ES-I3 (cell line): ENCODE results near the gene AP1S2.
"Not testable (repeated sequence)": the region's sequence is repeated elsewhere in the genome, so short reads cannot be mapped to it uniquely, and the experiment has no call there.

ENCODE experiments used
- H3K36me3 ChIP-seq: 2 replicates; pipeline ENCODE4 v1.6.1; 2013; ENCODE audit warnings: mild to moderate bottlenecking, low read length, control low read depth, moderate library complexity; ENCODE audit not compliant: insufficient read depth
- H3K4me1 ChIP-seq: 2 replicates; pipeline ENCODE4 v1.6.1; 2013; ENCODE audit warnings: mild to moderate bottlenecking, control low read depth, low read length; ENCODE audit not compliant: insufficient read depth
- H3K9ac ChIP-seq: 2 replicates; pipeline ENCODE4 v1.6.1; 2013; ENCODE audit warnings: low read depth, mild to moderate bottlenecking, low read length, moderate library complexity
- H3K9me3 ChIP-seq: 2 replicates; pipeline ENCODE4 v1.6.1; 2013; ENCODE audit warnings: mild to moderate bottlenecking, low read length, moderate library complexity; ENCODE audit not compliant: control insufficient read depth, insufficient read depth

The AP1S2 gene

GRCh38 chrX:15854712-15855567 is at the start of gene AP1S2:
Gene AP1S2, minus strand, starts transcription at chrX:15854813. Its CDS starts 2,289 bp downstream, at chrX:15852524.
- Histone ChIP-seq H3K4me1 (peaks cover 9% of the 10 kb centered on the region; the same call in 1 of the 2 replicates), H3K9ac (peak within 1 kb of the TSS; percentile 95), H3K36me3 (no peaks in the 10 kb centered on the region; the same call in 1 of the 2 replicates), H3K9me3 (no peaks in the 10 kb centered on the region)

- Histone ChIP-seq H3K9ac (no peak overlapping the region), H3K36me3 (no peaks in the 10 kb centered on the region), H3K9me3 (peaks cover 3% of the 10 kb centered on the region; the same call in 1 of the 2 replicates), H3K4me1 (peaks cover 7% of the 10 kb centered on the region)
These were observed 48.6 kb upstream of the AP1S2 start for GRCh38 chrX:15903186-15903681.

GRCh38 chrX:15895334-15895733 is 40.7 kb upstream of the AP1S2 start:
- H3K9ac ChIP-seq = no peak overlapping the region

GRCh38 chrX:15894724-15895123 is 40.1 kb upstream of the AP1S2 start:
- Histone ChIP-seq H3K9ac (no peak overlapping the region), H3K4me1 (peaks cover 24% of the 10 kb centered on the region)

More at GRCh38 chrX:15895334-15895733, 40.7 kb upstream of the AP1S2 start:
- H3K9me3 ChIP-seq = peaks cover 7% of the 10 kb centered on the region; the same call in 1 of the 2 replicates
- peaks cover 24% of the 10 kb centered on the region for H3K4me1 ChIP-seq
- no peaks in the 10 kb centered on the region for H3K36me3 ChIP-seq

GRCh38 chrX:15890463-15890862 is 35.9 kb upstream of the AP1S2 start:
- Histone ChIP-seq H3K9me3 (0 out of 2 replicates have a peak, but pooled peaks cover 3% of the 10 kb centered on the region), H3K9ac (no peak overlapping the region), H3K4me1 (peaks cover 21% of the 10 kb centered on the region), H3K36me3 (no peaks in the 10 kb centered on the region)

More at GRCh38 chrX:15894724-15895123, 40.1 kb upstream of the AP1S2 start:
- H3K9me3 ChIP-seq = 0 out of 2 replicates have a peak, but pooled peaks cover 4% of the 10 kb centered on the region
- no peaks in the 10 kb centered on the region for H3K36me3 ChIP-seq

- no peak overlapping the region for H3K9ac ChIP-seq
- H3K4me1 ChIP-seq = peaks cover 13% of the 10 kb centered on the region
- H3K9me3 ChIP-seq = no peaks in the 10 kb centered on the region
- H3K36me3 ChIP-seq = no peaks in the 10 kb centered on the region
These were observed 33.4 kb upstream of the AP1S2 start for GRCh38 chrX:15888062-15888461.

- Histone ChIP-seq H3K36me3 (no peaks in the 10 kb centered on the region), H3K9me3 (no peaks in the 10 kb centered on the region; the same call in none of the 2 replicates), H3K9ac (no peak overlapping the region), H3K4me1 (no peaks in the 10 kb centered on the region; the same call in 1 of the 2 replicates)
These were observed 28.9 kb upstream of the AP1S2 start for GRCh38 chrX:15883540-15883863.

GRCh38 chrX:15882704-15883539 is 28.3 kb upstream of the AP1S2 start:
- Histone ChIP-seq H3K36me3 (no peaks in the 10 kb centered on the region), H3K9me3 (no peaks in the 10 kb centered on the region; the same call in none of the 2 replicates), H3K9ac (no peak overlapping the region), H3K4me1 (no peaks in the 10 kb centered on the region; the same call in 1 of the 2 replicates)

GRCh38 chrX:15881381-15881897 is 26.8 kb upstream of the AP1S2 start:
- Histone ChIP-seq H3K4me1 (no peaks in the 10 kb centered on the region), H3K36me3 (no peaks in the 10 kb centered on the region)

GRCh38 chrX:15877914-15878313 is 23.3 kb upstream of the AP1S2 start:
- not testable (repeated sequence) for H3K4me1 ChIP-seq, H3K9ac ChIP-seq, H3K36me3 ChIP-seq, H3K9me3 ChIP-seq

More at GRCh38 chrX:15881381-15881897, 26.8 kb upstream of the AP1S2 start:
- Histone ChIP-seq H3K9me3 (no peaks in the 10 kb centered on the region; the same call in none of the 2 replicates), H3K9ac (no peak overlapping the region)

GRCh38 chrX:15877380-15877779 is 22.8 kb upstream of the AP1S2 start:
- H3K36me3 ChIP-seq = no peaks in the 10 kb centered on the region
- H3K9me3 ChIP-seq = no peaks in the 10 kb centered on the region; the same call in none of the 2 replicates
- H3K4me1 ChIP-seq = no peaks in the 10 kb centered on the region
- no peak overlapping the region for H3K9ac ChIP-seq

- no peaks in the 10 kb centered on the region; the same call in 1 of the 2 replicates for H3K9me3 ChIP-seq
- no peaks in the 10 kb centered on the region for H3K36me3 ChIP-seq
- no peaks in the 10 kb centered on the region for H3K4me1 ChIP-seq
- H3K9ac ChIP-seq = no peak overlapping the region
These were observed 20.1 kb upstream of the AP1S2 start for GRCh38 chrX:15874672-15875071.

GRCh38 chrX:15873566-15873965 is 19.0 kb upstream of the AP1S2 start:
- no peak overlapping the region for H3K9ac ChIP-seq
- no peaks in the 10 kb centered on the region for H3K36me3 ChIP-seq

GRCh38 chrX:15870310-15870709 is 15.7 kb upstream of the AP1S2 start:
- peaks cover 18% of the 10 kb centered on the region for H3K4me1 ChIP-seq
- H3K36me3 ChIP-seq = no peaks in the 10 kb centered on the region
- H3K9ac ChIP-seq = no peak overlapping the region
- H3K9me3 ChIP-seq = no peaks in the 10 kb centered on the region

More at GRCh38 chrX:15873566-15873965, 19.0 kb upstream of the AP1S2 start:
- Histone ChIP-seq H3K9me3 (no peaks in the 10 kb centered on the region), H3K4me1 (no peaks in the 10 kb centered on the region)
